HT1080 (cell line): ENCODE data around the gene RAB6D. TPM values are rescaled to one million over a fixed set of nuclear protein-coding genes. Genes with fewer than 3 reads are reported as not detected.
"Not testable (repeated sequence)": the region's sequence is repeated elsewhere in the genome, so short reads cannot be mapped to it uniquely, and the experiment has no call there.

Experiments used
- DNase-seq: peaks from one replicate; pipeline ENCODE4 v3.0.0-alpha.2; 2015; ENCODE audit warnings: low read depth
- total RNA-seq: library from RNA; depleted of rRNA; stranded (reverse); fragments of >200 nt; shearing (Covaris generic); gene quantifications from 2 replicates; pipeline ENCODE4 v1.2.3, GENCODE V29; 2014; rRNA removed

Gene RAB6D
- total RNA-seq, 1 experiment from 2014 or later, result not detected

DNA sequence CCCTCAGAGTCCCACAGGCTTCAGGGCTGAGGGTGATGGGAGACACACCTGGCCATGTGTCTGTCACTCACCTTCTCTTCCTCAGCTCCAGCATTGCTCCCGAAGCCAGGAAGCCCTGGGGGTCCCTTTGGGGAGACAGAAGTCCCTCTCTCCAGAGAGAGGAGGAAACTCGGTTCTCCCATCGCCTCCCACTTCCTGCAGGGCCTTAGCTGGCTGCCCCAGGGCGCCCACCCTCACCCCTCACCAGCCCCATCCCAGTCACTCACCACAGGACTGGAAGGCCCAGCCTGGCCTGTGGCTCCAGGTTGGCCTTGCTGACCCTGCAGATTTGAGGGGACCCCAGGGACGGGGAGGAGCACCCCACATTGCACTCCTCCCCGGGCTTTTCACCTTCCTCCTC, 2.7 kb upstream of the RAB6D start:
- no peak for DNase-seq

GRCh38 chr2:131365452-131365851, 1.5 kb upstream of the RAB6D start:
- DNase-seq, result no peak

GRCh38 chr2:131363213-131363612, 755 bp downstream of the RAB6D start:
- not testable (repeated sequence) for DNase-seq

DNA sequence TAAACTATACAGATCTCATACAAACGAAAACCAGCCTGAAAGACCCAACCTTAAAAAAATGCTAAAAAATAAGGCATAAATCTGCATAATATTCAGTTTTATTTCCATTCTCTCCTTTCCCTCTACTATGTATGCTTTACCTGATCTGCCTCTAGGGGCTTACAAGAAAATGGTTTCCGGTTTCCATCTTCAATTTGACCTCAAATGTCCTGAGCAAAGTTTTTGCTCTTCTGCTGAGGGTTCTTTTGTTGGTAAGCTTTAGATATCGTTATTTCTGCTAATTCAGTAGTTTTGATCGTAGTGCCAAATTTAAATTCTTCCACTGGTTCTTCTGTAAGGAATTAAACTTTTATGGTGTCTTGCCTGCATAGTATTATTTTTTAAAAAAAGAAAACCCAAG, 2.2 kb downstream of the RAB6D start:
- DNase-seq, result not testable (repeated sequence)

- DNase-seq, result not testable (repeated sequence)
These were observed 10.7 kb downstream of the RAB6D start for GRCh38 chr2:131353167-131353697.

DNA sequence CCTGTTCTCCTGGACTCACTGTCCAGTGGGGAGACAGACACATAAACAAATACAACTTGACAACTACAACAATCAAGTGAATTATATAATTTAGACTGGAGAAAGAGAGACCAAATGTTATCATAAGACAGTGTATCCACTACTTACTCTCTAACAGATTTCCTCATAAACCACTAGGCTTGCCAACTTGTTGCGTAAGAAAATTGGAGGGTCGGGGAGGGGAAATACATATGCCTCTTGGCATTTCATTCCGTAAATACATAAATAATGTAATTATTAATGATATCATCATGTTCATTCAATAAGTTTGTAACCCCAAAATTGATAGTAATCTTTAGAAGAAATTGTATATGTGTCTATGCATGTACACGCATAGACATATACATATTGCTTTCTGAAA, 14.9 kb downstream of the RAB6D start:
- no peak for DNase-seq

GRCh38 chr2:131347035-131347434, 16.9 kb downstream of the RAB6D start:
- not testable (repeated sequence) for DNase-seq

- not testable (repeated sequence) for DNase-seq
These were observed 24.7 kb downstream of the RAB6D start for GRCh38 chr2:131339307-131339706.

GRCh38 chr2:131335319-131335718, 28.6 kb downstream of the RAB6D start:
- DNase-seq, result peak; percentile 31

GRCh38 chr2:131332709-131333108, 31.3 kb downstream of the RAB6D start:
- DNase-seq, result not testable (repeated sequence)

DNA sequence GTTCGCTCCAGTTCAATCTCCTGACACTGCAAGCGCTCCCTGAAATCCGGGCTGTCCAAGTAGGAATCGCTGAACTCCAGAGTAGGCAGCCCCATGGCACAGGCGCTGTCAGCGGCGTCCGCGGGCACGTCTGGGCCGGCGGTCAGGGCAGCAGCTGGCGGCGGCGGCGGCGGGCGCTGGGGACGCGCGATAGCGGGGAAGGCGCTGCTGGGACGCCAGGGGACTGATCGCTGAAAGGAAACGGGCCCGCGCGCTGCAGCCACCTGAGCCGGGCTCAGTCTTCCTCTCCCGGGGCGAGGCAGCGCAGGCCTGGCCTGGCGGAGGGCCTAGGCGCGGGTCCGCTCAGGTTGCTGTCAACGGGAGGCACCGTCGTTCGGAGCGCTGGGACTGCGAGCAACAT, 33.0 kb downstream of the RAB6D start:
- not testable (repeated sequence) for DNase-seq

GRCh38 chr2:131322209-131322608, 41.8 kb downstream of the RAB6D start:
- no peak for DNase-seq

GRCh38 chr2:131321344-131321743, 42.6 kb downstream of the RAB6D start:
- not testable (repeated sequence) for DNase-seq

GRCh38 chr2:131311001-131311400, 53.0 kb downstream of the RAB6D start:
- DNase-seq, result not testable (repeated sequence)

Other genes starting within 250 kb of the RAB6D start
- 2.8 and 3.3 TPM in 2 replicates for gene POTEE, start 154.6 kb downstream of the RAB6D start, total RNA-seq
- 2.9 and 3.0 TPM in 2 replicates for gene TUBA3D, start 112.0 kb upstream of the RAB6D start, total RNA-seq
- gene MZT2A, start 128.2 kb upstream of the RAB6D start, total RNA-seq, result 135 and 175 TPM in 2 replicates
- gene CCDC74A, start 163.7 kb upstream of the RAB6D start, total RNA-seq, result 0.27 TPM in 1 of 2 replicates, not detected in the other